Naive thymus-derived CD4-positive, alpha-beta T cell (primary cell): ENCODE data around the gene CAMK1G. TPM values are rescaled to one million over a fixed set of nuclear protein-coding genes. Genes with fewer than 3 reads are reported as not detected.

ENCODE experiments used
- ATAC-seq: fragments of 150-1000 bp; cut with Tn5 transposase; 2 replicates; pipeline ENCODE4 v1.10.0; 2021; ENCODE audit warnings: mild to moderate bottlenecking, moderate library complexity
- CTCF ChIA-PET: fragments of 350-600 bp; sonication (Branson Sonifier 250); formaldehyde crosslinking; loops from one replicate; lab custom pipeline; 2021; ENCODE audit warnings: antibody characterized with exemption; lab: Charles Lee
- POLR2A ChIA-PET: fragments of 350-600 bp; sonication (Branson Sonifier 250); formaldehyde crosslinking; loops from one replicate; lab custom pipeline; 2021; ENCODE audit warnings: antibody characterized with exemption, inconsistent platforms; lab: Charles Lee
- DNase-seq, 9 donors: peaks; one replicate each; pipeline versions ENCODE4 v3.0.0 to v3.0.0-alpha.2; 2020 to 2022; ENCODE audit warnings: mixed read lengths in 1 of 9
- H3K27ac ChIP-seq: one replicate; pipeline ENCODE4 v1.7.0; 2013; ENCODE audit warnings: mild to moderate bottlenecking, low read depth, low read length, moderate library complexity
- H3K27me3 ChIP-seq, 2 donors: one replicate each; pipeline ENCODE4 v1.7.0; 2013; ENCODE audit warnings: low read length in 2 of 2, mild to moderate bottlenecking in 2 of 2, moderate library complexity in 2 of 2; ENCODE audit not compliant: control insufficient read depth in 2 of 2, insufficient read depth in 2 of 2
- H3K36me3 ChIP-seq, 3 experiments: 1 replicate in 2 of 3; 2 replicates in 1 of 3; pipeline ENCODE4 v1.7.0; 2013; ENCODE audit warnings: low read length in 3 of 3, mild to moderate bottlenecking in 3 of 3, moderate library complexity in 1 of 3; ENCODE audit not compliant: insufficient read depth in 3 of 3, control insufficient read depth in 2 of 3
- H3K4me1 ChIP-seq, 2 donors: one replicate each; pipeline ENCODE4 v1.7.0; 2013; ENCODE audit warnings: low read length in 2 of 2, mild to moderate bottlenecking in 2 of 2, moderate library complexity in 1 of 2; ENCODE audit not compliant: control insufficient read depth in 2 of 2, insufficient read depth in 2 of 2
- H3K4me3 ChIP-seq: 2 replicates; pipeline ENCODE4 v1.7.0; 2013; ENCODE audit warnings: mild to moderate bottlenecking, low read length
- H3K9me3 ChIP-seq, 3 experiments: 1 replicate in 2 of 3; 2 replicates in 1 of 3; pipeline ENCODE4 v1.7.0; 2013; ENCODE audit warnings: low read length in 3 of 3; ENCODE audit not compliant: control insufficient read depth in 2 of 3
- H3K27ac Mint-ChIP-seq, 9 donors: one replicate each; pipeline ENCODE4 v1.8.0; 2020 to 2022; ENCODE audit warnings: mixed read lengths in 9 of 9, mild to moderate bottlenecking in 8 of 9, moderate library complexity in 5 of 9, inconsistent platforms in 2 of 9
- H3K27me3 Mint-ChIP-seq, 5 donors: one replicate each; pipeline ENCODE4 v1.8.0; 2021 to 2022; ENCODE audit warnings: mixed read lengths in 5 of 5, mild to moderate bottlenecking in 1 of 5
- H3K36me3 Mint-ChIP-seq, 5 donors: one replicate each; pipeline ENCODE4 v1.8.0; 2020 to 2022; ENCODE audit warnings: mixed read lengths in 5 of 5, mild to moderate bottlenecking in 3 of 5, inconsistent platforms in 1 of 5
- H3K4me1 Mint-ChIP-seq, 7 donors: one replicate each; pipeline ENCODE4 v1.8.0; 2020 to 2022; ENCODE audit warnings: mixed read lengths in 7 of 7, mild to moderate bottlenecking in 3 of 7, inconsistent platforms in 1 of 7
- H3K4me3 Mint-ChIP-seq, 10 donors: one replicate each; pipeline ENCODE4 v1.8.0; 2020 to 2022; ENCODE audit warnings: mild to moderate bottlenecking in 10 of 10, mixed read lengths in 10 of 10, moderate library complexity in 6 of 10, inconsistent platforms in 2 of 10
- H3K9me3 Mint-ChIP-seq, 11 donors: one replicate each; pipeline ENCODE4 v1.8.0; 2020 to 2022; ENCODE audit warnings: mixed read lengths in 11 of 11, mild to moderate bottlenecking in 4 of 11, inconsistent platforms in 1 of 11, moderate library complexity in 1 of 11
- intact Hi-C, 2 donors: fragments of 100-400 bp; cut with micrococcal nuclease; formaldehyde crosslinking; loops; one replicate each; pipeline ENCODE4 v1.15.1; 2023
- polyA plus RNA-seq, 2 donors: library from polyadenylated mRNA; unstranded; fragments of 300-500 nt; fragmentation: Illumina TruSeq; gene quantifications; one replicate each; pipeline ENCODE4 v1.2.3, GENCODE V29; 2021
- total RNA-seq, 6 experiments: library from RNA in 5 of 6; stranded (reverse) in 5 of 6; gene quantifications; 1 replicate in 5 of 6; 2 replicates in 1 of 6; pipeline ENCODE4 v1.2.3 and lab custom pipeline; 2021 to 2026

The CAMK1G gene
- total RNA-seq = not detected
- not detected for polyA plus RNA-seq
- not detected for total RNA-seq (lab: John Stamatoyannopoulos, UW)

- POLR2A ChIA-PET = no interaction called here
- no peaks in the 10 kb centered on the region for H3K27me3 ChIP-seq
- Mint-ChIP-seq H3K27me3 (peaks cover 4 to 22% (median 17%) of the 10 kb centered on the region in 5 donors), H3K27ac (no peak within 1 kb of the TSS), H3K9me3 (no peaks in the 10 kb centered on the region), H3K36me3 (peaks cover 0 to 3% (median 0%) of the 10 kb centered on the region in 5 donors), H3K4me3 (no peak within 1 kb of the TSS), H3K4me1 (peaks cover 0 to 12% (median 0%) of the 10 kb centered on the region in 7 donors)
- CTCF ChIA-PET = interaction anchor here (0.6 to 1.9 kb wide), 4 partner anchors 9 to 165 kb away, joined by 3 to 6 read pairs (median 4); no protein-coding TSS in a partner anchor
- no peak within 1 kb of the TSS for H3K4me3 ChIP-seq
- no peak within 1 kb of the TSS for H3K27ac ChIP-seq
- no peaks in the 10 kb centered on the region for H3K9me3 ChIP-seq
- no peaks in the 10 kb centered on the region for H3K4me1 ChIP-seq
- no peak for ATAC-seq
- DNase-seq = no peak
- intact Hi-C loops = no loop called here
- no peaks in the 10 kb centered on the region for H3K36me3 ChIP-seq
These were observed at the start of gene CAMK1G for GRCh38 chr1:209583408-209583807. Gene CAMK1G, plus strand, starts transcription at chr1:209583714. Its CDS starts 11,270 bp downstream, at chr1:209594984.

GRCh38 chr1:209534496-209535250 lies 48.8 kb upstream of the CAMK1G start:
- no peaks in the 10 kb centered on the region for H3K4me1 ChIP-seq
- no peak for ATAC-seq
- no peak overlapping the region for H3K27ac ChIP-seq
- no peaks in the 10 kb centered on the region for H3K9me3 ChIP-seq
- H3K4me3 ChIP-seq = no peak overlapping the region
- Mint-ChIP-seq H3K9me3 (no peaks in the 10 kb centered on the region), H3K27me3 (peaks cover 36 to 73% (median 57%) of the 10 kb centered on the region in 5 donors), H3K4me1 (peaks cover 0 to 2% (median 0%) of the 10 kb centered on the region in 7 donors), H3K4me3 (no peak overlapping the region), H3K36me3 (peaks cover 0 to 3% (median 0%) of the 10 kb centered on the region in 5 donors), H3K27ac (no peak overlapping the region)
- peaks cover 0 to 4% of the 10 kb centered on the region in 2 donors for H3K27me3 ChIP-seq
- no peak for DNase-seq
- POLR2A ChIA-PET = no interaction called here
- H3K36me3 ChIP-seq = no peaks in the 10 kb centered on the region
- CTCF ChIA-PET = no interaction called here
- intact Hi-C loops = no loop called here

DNA sequence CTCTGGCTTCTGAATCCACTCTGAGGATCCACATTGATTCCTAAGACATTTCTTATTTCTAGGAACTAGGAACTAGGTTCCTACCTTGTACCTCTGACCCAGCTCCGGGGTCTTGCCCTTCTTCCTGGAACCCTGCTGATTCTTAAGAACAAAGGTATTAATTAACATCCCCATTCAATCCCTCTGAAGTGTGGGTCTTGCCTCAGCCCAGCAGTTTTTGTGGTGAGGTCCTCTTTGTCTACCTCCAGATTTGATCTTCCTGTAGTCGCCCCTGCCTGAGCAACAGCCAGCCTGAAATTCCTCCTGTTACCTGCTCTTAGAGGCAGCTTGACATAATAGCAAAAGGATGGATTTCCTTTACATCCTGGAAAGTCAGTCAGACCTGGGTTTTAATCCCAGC lies 46.7 kb upstream of the CAMK1G start:
- Mint-ChIP-seq H3K9me3 (no peaks in the 10 kb centered on the region), H3K36me3 (peaks cover 0 to 3% (median 0%) of the 10 kb centered on the region in 5 donors), H3K27ac (no peak overlapping the region), H3K4me1 (no peaks in the 10 kb centered on the region), H3K4me3 (no peak overlapping the region), H3K27me3 (peaks cover 24 to 56% (median 49%) of the 10 kb centered on the region in 5 donors)
- ATAC-seq = no peak
- ChIA-PET CTCF (no interaction called here), POLR2A (no interaction called here)
- no peak for DNase-seq
- Histone ChIP-seq H3K4me3 (no peak overlapping the region), H3K27me3 (no peaks in the 10 kb centered on the region), H3K27ac (no peak overlapping the region), H3K36me3 (no peaks in the 10 kb centered on the region), H3K9me3 (no peaks in the 10 kb centered on the region), H3K4me1 (no peaks in the 10 kb centered on the region)
- intact Hi-C loops = no loop called here

- no peaks in the 10 kb centered on the region for H3K9me3 Mint-ChIP-seq
- Histone ChIP-seq H3K4me1 (no peaks in the 10 kb centered on the region), H3K27me3 (no peaks in the 10 kb centered on the region), H3K4me3 (no peak overlapping the region), H3K9me3 (no peaks in the 10 kb centered on the region), H3K27ac (no peak overlapping the region), H3K36me3 (no peaks in the 10 kb centered on the region)
- H3K27ac Mint-ChIP-seq = no peak overlapping the region
- peaks cover 0 to 3% (median 0%) of the 10 kb centered on the region in 7 donors for H3K4me1 Mint-ChIP-seq
- intact Hi-C loops = no loop called here
- ATAC-seq (no peak), DNase-seq (no peak)
- H3K4me3 Mint-ChIP-seq = no peak overlapping the region
- H3K27me3 Mint-ChIP-seq = peaks cover 18 to 58% (median 51%) of the 10 kb centered on the region in 5 donors
- ChIA-PET CTCF (no interaction called here), POLR2A (no interaction called here)
- peaks cover 0 to 3% (median 0%) of the 10 kb centered on the region in 5 donors for H3K36me3 Mint-ChIP-seq
These were observed 46.0 kb upstream of the CAMK1G start for GRCh38 chr1:209537336-209538114.

- Mint-ChIP-seq H3K36me3 (peaks cover 0 to 3% (median 0%) of the 10 kb centered on the region in 5 donors), H3K9me3 (no peaks in the 10 kb centered on the region), H3K27me3 (peaks cover 18 to 54% (median 51%) of the 10 kb centered on the region in 5 donors), H3K4me3 (no peak overlapping the region), H3K27ac (no peak overlapping the region), H3K4me1 (peaks cover 0 to 5% (median 0%) of the 10 kb centered on the region in 7 donors)
- no peaks in the 10 kb centered on the region for H3K4me1 ChIP-seq
- POLR2A ChIA-PET = no interaction called here
- no peak for ATAC-seq
- no peaks in the 10 kb centered on the region for H3K27me3 ChIP-seq
- no peaks in the 10 kb centered on the region for H3K36me3 ChIP-seq
- H3K9me3 ChIP-seq = no peaks in the 10 kb centered on the region
- no peak overlapping the region for H3K4me3 ChIP-seq
- CTCF ChIA-PET = no interaction called here
- no peak overlapping the region for H3K27ac ChIP-seq
- intact Hi-C loops = no loop called here
- no peak for DNase-seq
These were observed 43.9 kb upstream of the CAMK1G start for GRCh38 chr1:209539576-209539975.

GRCh38 chr1:209542585-209542984 lies 40.9 kb upstream of the CAMK1G start:
- Histone ChIP-seq H3K27me3 (no peaks in the 10 kb centered on the region), H3K36me3 (no peaks in the 10 kb centered on the region), H3K27ac (no peak overlapping the region), H3K4me1 (no peaks in the 10 kb centered on the region), H3K9me3 (no peaks in the 10 kb centered on the region), H3K4me3 (no peak overlapping the region)
- Mint-ChIP-seq H3K27ac (no peak overlapping the region), H3K4me3 (no peak overlapping the region), H3K9me3 (no peaks in the 10 kb centered on the region), H3K4me1 (peaks cover 0 to 5% (median 0%) of the 10 kb centered on the region in 7 donors), H3K36me3 (no peaks in the 10 kb centered on the region), H3K27me3 (peaks cover 15 to 47% (median 38%) of the 10 kb centered on the region in 5 donors)
- ChIA-PET POLR2A (no interaction called here), CTCF (no interaction called here)
- DNase-seq = no peak
- intact Hi-C loops = no loop called here
- no peak for ATAC-seq
